Limb (tissue), 2 donors: ENCODE results near the gene MYRIP.
"Not testable (repeated sequence)": the region's sequence is repeated elsewhere in the genome, so short reads cannot be mapped to it uniquely, and the experiment has no call there.

Experiments
- DNase-seq, 2 donors: peaks; one replicate each; pipeline ENCODE4 v3.0.0-alpha.2; 2016; ENCODE audit errors: extremely low spot score in 2 of 2

Gene MYRIP

DNA sequence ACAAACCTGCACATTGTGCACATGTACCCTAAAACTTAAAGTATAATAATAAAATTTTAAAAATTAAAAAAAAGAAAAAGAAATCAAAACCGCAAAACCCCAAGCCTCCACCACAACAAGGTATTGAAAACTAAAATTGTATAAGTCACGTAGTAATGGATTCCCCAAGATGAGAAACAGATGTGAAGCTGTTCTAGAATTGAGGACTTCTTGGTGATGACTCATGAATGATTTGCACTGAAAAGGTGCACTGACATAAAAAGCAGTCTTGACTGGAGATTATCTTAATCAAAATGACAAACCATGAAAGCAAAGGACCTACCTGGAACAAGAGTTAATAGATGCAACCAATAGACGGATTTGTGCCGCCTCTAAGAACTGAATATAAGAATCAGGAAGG, 225.8 kb downstream of the MYRIP start:
- no peak for DNase-seq

DNA sequence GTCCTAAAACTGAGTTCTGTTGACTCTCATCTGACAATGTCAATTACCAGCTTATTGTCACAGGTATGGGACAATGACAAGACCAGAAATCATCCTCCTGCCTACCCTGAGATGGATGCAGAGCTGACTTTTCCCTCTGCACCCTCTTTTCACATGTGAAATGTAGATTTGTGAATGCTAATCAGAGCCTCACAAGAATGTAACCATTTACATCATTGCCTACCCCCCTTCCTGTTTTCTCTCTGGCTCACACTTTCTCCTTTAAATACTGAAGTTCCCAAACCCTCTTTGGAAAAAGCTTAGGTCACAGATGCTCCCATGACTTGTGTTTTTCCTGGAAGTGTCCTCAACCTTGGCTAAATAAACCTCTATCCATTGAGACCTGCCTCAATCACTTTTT, 228.2 kb downstream of the MYRIP start:
- DNase-seq: no peak

GRCh38 chr3:40042752-40043443, 233.5 kb downstream of the MYRIP start:
- DNase-seq: no peak

- peak; percentile 43 to 52 for DNase-seq
Measured at GRCh38 chr3:40043444-40043755, 234.0 kb downstream of the MYRIP start.

DNA sequence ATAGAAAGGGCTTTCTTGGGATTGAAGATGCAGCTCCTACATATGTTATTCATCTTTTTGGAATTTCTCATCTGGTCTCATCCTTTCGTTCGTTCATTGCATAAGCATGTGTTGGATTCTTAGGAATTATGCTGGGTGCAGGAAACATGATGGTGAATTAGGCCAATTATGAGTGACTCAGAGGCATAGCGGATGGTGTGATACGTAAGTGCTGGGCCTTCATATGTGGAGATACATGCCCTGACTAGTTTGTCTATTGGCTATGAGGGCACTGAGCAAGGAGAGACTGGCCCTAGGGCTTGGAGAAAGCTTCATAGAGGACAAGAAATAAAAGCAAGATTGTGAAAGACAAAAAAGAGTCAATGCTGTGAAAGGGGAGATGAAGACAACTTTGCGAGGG, 235.1 kb downstream of the MYRIP start:
- no peak for DNase-seq

- DNase-seq: no peak
Measured at GRCh38 chr3:40045051-40045450, 235.6 kb downstream of the MYRIP start.

DNA sequence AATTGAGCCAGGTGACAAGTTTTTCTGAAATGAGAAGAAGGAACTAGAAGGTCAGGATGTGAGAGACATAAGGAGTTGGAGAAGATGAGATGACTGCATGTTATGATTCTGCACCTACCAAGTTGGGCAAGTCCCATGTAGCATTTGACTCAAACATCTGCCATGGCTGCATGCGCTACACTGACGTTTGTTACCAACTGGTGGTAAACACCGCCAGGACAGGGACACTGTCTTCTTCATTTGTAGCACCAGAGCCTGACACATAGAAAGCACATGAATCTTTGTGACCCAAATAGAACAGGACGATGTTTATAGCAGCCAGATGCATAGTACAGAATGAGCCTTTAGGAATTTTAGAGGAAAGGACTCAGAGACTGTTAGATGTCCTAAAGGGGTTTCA, 236.7 kb downstream of the MYRIP start:
- DNase-seq: no peak

DNA sequence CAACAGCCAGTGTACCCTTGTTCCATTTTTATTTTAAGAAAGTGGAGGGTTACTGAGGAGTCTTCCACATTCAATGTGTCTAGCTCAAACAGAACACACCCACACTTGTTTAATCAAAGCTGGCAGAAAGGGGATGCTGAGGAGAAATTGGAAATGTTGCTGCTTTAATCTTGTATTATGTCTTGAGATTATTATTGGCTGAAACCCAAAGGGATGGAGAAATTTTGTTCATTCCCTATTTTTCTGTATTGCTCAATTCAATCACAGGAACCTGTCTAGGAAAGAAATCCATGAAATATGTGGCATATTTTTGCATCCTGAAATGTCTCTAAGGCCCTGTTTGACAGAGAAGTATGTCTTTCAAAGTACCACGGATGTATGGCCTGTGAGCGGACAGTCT, 238.0 kb downstream of the MYRIP start:
- no peak for DNase-seq

- no peak for DNase-seq
Measured at GRCh38 chr3:40053663-40054062, 244.3 kb downstream of the MYRIP start.

- DNase-seq: no peak
Measured at GRCh38 chr3:40054568-40055222, 245.3 kb downstream of the MYRIP start.

- no peak for DNase-seq
Measured at GRCh38 chr3:40055361-40055760, 246.0 kb downstream of the MYRIP start.

GRCh38 chr3:40055956-40056355, 246.5 kb downstream of the MYRIP start:
- DNase-seq: no peak

- DNase-seq: no peak
Measured at GRCh38 chr3:40057077-40057476, 247.7 kb downstream of the MYRIP start.

GRCh38 chr3:40057786-40058185, 248.4 kb downstream of the MYRIP start:
- no peak for DNase-seq

DNA sequence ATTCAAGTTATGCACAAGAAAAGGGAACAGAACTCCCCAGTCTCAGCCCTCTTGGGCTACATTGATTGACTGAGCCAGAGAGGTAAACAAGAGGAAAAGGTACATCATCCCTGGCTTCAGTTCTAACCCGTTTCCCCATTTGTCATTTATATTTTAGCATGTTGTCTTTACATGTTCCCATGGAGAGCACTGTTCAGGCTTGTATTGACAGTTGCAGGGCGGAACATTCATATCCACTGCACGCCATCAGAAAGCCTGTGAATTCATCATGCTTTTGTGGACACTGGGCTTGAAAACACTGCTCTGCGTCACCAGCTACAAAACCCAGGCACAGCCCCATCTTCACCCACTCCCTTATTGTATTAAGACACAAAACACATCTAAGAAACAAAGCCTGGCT, 259.2 kb downstream of the MYRIP start:
- DNase-seq: no peak

DNA sequence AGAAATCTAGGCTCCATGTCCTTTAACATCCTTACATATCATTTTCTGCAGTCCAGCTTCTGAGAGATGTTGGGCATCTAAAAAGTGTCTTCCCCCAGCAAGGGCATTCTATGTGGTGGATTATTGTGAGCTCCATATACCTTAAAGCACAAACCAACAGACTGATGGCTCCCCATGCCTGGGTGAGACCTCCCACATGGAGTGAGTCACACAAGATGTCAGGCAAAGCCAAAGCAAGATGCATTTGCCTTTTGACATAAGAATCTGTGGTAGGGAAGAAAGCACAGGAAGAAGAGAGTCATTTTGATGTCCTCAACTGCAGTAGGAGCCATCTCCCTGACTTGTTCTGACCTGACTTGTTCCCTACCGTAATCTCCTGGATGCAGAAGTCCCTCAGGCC, 261.4 kb downstream of the MYRIP start:
- no peak for DNase-seq

DNA sequence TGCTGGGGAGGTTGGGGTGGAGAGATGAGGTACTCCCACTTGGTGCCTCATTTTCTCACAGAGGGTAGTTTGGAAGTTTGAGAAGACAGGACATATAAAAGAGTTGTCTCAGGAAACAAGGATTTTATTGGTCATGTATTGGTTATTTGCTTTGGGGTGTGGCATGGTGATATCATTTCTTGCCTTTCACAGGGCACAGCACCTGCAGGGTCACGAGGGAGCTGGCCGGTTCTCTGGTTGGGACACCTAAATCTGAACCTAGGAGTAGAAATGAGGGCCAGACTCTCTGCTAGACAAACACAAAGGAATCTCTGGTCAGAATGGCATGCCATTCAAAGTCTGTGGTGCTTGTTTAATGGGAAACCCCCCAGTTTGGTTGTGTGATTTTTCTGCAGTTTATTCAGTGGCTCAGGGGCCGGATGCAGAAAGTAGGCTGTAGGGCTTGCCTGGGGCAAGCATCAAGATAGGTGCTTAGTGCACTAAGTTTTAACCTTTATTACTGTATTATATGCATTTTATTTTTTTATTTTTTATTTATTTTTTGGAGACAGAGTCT, 262.4 kb downstream of the MYRIP start:
- no peak for DNase-seq

DNA sequence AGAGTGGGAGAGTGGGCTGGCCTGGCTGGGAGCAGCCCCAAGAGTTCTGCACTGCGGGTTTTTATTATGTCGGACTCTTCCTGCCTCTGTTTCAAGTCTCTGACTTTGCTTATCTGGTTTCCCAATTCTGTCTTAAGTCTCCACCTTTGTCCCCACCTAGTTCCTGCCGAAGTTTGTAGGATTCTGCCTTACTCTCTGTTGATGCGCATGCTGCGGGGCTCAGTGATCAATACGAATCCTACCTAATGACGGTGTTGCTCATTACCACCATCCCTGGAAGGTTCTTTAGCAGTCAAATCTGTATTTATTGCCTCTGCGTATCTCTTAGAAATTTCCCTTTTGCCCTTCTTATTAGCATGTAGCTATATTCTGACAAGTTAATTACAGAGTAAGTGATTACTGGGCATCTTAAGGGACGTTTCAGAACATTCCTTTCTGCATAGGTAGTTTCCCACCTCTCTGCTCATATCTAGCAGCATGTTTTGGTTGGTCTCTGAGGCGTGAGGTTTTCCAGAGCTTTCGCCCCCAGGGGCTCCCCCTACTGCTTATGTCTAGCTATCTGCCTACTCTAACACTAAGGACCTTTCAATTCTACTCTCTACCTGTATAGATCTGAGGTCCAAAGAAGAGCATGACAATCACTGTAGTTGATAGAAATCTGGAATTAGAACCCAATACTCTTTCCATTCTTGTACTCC, 264.1 kb downstream of the MYRIP start:
- DNase-seq: no peak

- DNase-seq: not testable (repeated sequence)
Measured at GRCh38 chr3:40077139-40077538, 267.7 kb downstream of the MYRIP start.

DNA sequence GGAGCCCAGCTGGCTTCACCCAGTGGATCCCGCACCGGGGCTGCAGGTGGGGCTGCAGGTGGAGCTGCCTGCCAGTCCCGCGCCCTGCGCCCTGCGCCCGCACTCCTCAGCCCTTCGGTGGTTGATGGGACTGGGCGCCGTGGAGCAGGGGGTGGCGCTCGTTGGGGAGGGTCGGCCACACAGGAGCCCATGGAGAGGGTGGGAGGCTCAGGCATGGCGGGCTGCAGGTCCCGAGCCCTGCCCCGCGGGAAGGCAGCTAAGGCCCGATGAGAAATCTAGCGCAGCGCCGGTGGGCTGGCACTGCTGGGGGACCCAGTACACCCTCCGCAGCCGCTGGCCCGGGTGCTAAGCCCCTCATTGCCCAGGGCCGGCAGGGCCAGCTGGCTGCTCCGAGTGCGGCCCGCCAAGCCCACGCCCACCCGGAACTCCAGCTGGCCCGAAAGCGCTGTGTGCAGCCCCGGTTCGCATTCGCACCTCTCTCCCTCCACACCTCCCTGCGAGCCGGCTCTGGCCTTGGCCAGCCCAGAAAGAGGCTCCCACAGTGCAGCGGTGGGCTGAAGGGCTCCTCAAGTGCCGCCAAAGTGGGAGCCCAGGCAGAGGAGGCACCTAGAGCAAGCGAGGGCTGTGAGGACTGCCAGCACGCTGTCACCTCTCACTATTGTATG, 268.6 kb downstream of the MYRIP start:
- not testable (repeated sequence) for DNase-seq

- peak in 1 of 2 donors; percentile 30 for DNase-seq
Measured at GRCh38 chr3:40078590-40078989, 269.2 kb downstream of the MYRIP start.
